ENCODE data around the gene CDKN1C.

The CDKN1C gene

GRCh38 chr11:2848497-2848896, 37.1 kb downstream of the CDKN1C start:
- Histone ChIP-seq H3K9ac (ENCODE audit: low read length) (no peak overlapping the region), H3K4me3 (ENCODE audit: low read depth, low read length) (no peak overlapping the region), H3K4me1 (ENCODE audit: control insufficient read depth, insufficient read depth, low read length) (peaks cover 13% of the 10 kb centered on the region), H3K36me3 (ENCODE audit: control insufficient read depth, insufficient read depth, low read length) (no peaks in the 10 kb centered on the region), H3K27ac (ENCODE audit: low read depth, low read length) (no peak overlapping the region), H3K27me3 (ENCODE audit: control insufficient read depth, insufficient read depth, low read length) (peaks cover 21% of the 10 kb centered on the region; the same call in 1 of the 2 replicates), H3K9me3 (ENCODE audit: control insufficient read depth, insufficient read depth, low read depth, low read length) (no peaks in the 10 kb centered on the region)

GRCh38 chr11:2847561-2847960, 38.0 kb downstream of the CDKN1C start:
- Histone ChIP-seq H3K27me3 (ENCODE audit: control insufficient read depth, insufficient read depth, low read length) (peaks cover 23% of the 10 kb centered on the region), H3K4me3 (ENCODE audit: low read depth, low read length) (no peak overlapping the region), H3K9me3 (ENCODE audit: control insufficient read depth, insufficient read depth, low read depth, low read length) (no peaks in the 10 kb centered on the region), H3K9ac (ENCODE audit: low read length) (no peak overlapping the region), H3K27ac (ENCODE audit: low read depth, low read length) (no peak overlapping the region), H3K4me1 (ENCODE audit: control insufficient read depth, insufficient read depth, low read length) (peaks cover 13% of the 10 kb centered on the region), H3K36me3 (ENCODE audit: control insufficient read depth, insufficient read depth, low read length) (no peaks in the 10 kb centered on the region)

- Histone ChIP-seq H3K4me1 (ENCODE audit: control insufficient read depth, insufficient read depth, low read length) (peaks cover 13% of the 10 kb centered on the region), H3K27ac (ENCODE audit: low read depth, low read length) (no peak overlapping the region), H3K4me3 (ENCODE audit: low read depth, low read length) (no peak overlapping the region), H3K36me3 (ENCODE audit: control insufficient read depth, insufficient read depth, low read length) (no peaks in the 10 kb centered on the region), H3K9ac (ENCODE audit: low read length) (no peak overlapping the region), H3K9me3 (ENCODE audit: control insufficient read depth, insufficient read depth, low read depth, low read length) (no peaks in the 10 kb centered on the region), H3K27me3 (ENCODE audit: control insufficient read depth, insufficient read depth, low read length) (peaks cover 32% of the 10 kb centered on the region)
These were observed 39.1 kb downstream of the CDKN1C start for GRCh38 chr11:2846470-2846869.

DNA sequence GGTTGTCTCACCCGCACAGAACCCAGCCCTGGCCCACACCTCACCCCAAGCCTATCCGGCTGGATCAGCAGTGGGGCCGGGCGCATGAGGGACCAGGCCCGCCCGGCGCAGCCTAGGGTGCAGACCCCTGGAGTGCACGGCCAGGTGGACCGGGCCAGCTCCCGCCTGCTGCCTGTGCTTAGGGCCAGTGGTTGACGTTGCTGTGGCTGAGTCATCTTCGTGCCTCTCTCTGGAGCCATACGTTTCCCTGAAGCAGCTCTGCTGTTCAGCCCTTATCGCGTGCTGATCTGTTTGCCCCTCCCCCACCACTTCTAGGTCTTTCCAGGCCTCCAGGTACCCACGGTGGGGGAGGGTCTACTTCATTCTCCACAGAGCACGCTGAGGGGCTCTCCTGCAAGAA, 39.5 kb downstream of the CDKN1C start:
- H3K27me3 ChIP-seq (ENCODE audit: control insufficient read depth, insufficient read depth, low read length): peaks cover 32% of the 10 kb centered on the region
- peaks cover 13% of the 10 kb centered on the region for H3K4me1 ChIP-seq (ENCODE audit: control insufficient read depth, insufficient read depth, low read length)
- H3K36me3 ChIP-seq (ENCODE audit: control insufficient read depth, insufficient read depth, low read length): no peaks in the 10 kb centered on the region
- H3K9me3 ChIP-seq (ENCODE audit: control insufficient read depth, insufficient read depth, low read depth, low read length): no peaks in the 10 kb centered on the region
- no peak overlapping the region for H3K27ac ChIP-seq (ENCODE audit: low read depth, low read length)
- H3K9ac ChIP-seq (ENCODE audit: low read length): no peak overlapping the region
- no peak overlapping the region for H3K4me3 ChIP-seq (ENCODE audit: low read depth, low read length)

- H3K27me3 ChIP-seq (ENCODE audit: control insufficient read depth, insufficient read depth, low read length): peaks cover 34% of the 10 kb centered on the region
- H3K9ac ChIP-seq (ENCODE audit: low read length): no peak overlapping the region
- no peaks in the 10 kb centered on the region for H3K9me3 ChIP-seq (ENCODE audit: control insufficient read depth, insufficient read depth, low read depth, low read length)
These were observed 40.6 kb downstream of the CDKN1C start for GRCh38 chr11:2844996-2845395.

DNA sequence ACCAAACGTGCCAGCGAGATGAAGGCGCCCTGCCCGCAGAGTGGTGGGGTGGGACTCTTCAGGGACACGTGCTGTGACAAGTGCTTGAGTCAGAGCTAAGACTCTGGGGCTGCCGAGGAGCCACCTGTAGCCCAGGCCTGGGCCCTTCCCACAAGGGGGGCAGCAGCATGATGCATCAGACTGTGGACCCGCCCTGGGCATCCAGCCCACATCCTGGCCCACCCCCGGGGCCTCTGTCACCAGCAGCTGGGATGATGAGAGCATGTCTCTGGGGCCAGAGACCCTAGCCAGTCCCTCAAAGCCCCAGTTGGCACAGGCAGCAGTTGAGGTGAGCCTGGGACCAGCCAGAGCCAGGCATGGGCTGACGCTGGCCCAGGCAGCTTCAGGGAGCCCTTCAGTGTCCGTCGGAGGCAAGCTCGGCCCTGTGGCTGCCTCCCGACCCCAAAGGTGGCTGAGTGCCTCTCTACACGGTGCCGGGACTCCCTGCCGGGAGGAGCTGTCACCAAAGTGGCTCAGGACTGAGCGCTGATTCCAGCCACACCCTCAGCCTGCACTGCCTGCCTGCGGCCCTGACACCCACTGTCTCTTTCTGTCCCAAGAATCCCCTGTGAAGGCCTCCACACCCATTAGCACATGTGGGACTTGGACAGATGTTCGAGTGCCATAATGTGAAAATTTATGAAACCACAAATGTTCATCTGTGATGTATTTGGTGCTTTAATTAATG, 41.3 kb downstream of the CDKN1C start:
- no peaks in the 10 kb centered on the region for H3K9me3 ChIP-seq (ENCODE audit: control insufficient read depth, insufficient read depth, low read depth, low read length)
- no peaks in the 10 kb centered on the region for H3K36me3 ChIP-seq (ENCODE audit: control insufficient read depth, insufficient read depth, low read length)
- H3K27me3 ChIP-seq (ENCODE audit: control insufficient read depth, insufficient read depth, low read length): peaks cover 38% of the 10 kb centered on the region
- no peak overlapping the region for H3K9ac ChIP-seq (ENCODE audit: low read length)
- H3K4me1 ChIP-seq (ENCODE audit: control insufficient read depth, insufficient read depth, low read length): peaks cover 20% of the 10 kb centered on the region
- no peak overlapping the region for H3K27ac ChIP-seq (ENCODE audit: low read depth, low read length)
- H3K4me3 ChIP-seq (ENCODE audit: low read depth, low read length): no peak overlapping the region

More at GRCh38 chr11:2844996-2845395, 40.6 kb downstream of the CDKN1C start:
- Histone ChIP-seq H3K27ac (ENCODE audit: low read depth, low read length) (no peak overlapping the region), H3K4me3 (ENCODE audit: low read depth, low read length) (no peak overlapping the region), H3K4me1 (ENCODE audit: control insufficient read depth, insufficient read depth, low read length) (peaks cover 13% of the 10 kb centered on the region), H3K36me3 (ENCODE audit: control insufficient read depth, insufficient read depth, low read length) (no peaks in the 10 kb centered on the region)

GRCh38 chr11:2843551-2843950, 42.0 kb downstream of the CDKN1C start:
- Histone ChIP-seq H3K27ac (ENCODE audit: low read depth, low read length) (no peak overlapping the region), H3K4me3 (ENCODE audit: low read depth, low read length) (no peak overlapping the region), H3K4me1 (ENCODE audit: control insufficient read depth, insufficient read depth, low read length) (peaks cover 20% of the 10 kb centered on the region), H3K36me3 (ENCODE audit: control insufficient read depth, insufficient read depth, low read length) (no peaks in the 10 kb centered on the region), H3K9ac (ENCODE audit: low read length) (no peak overlapping the region), H3K27me3 (ENCODE audit: control insufficient read depth, insufficient read depth, low read length) (peaks cover 32% of the 10 kb centered on the region; the same call in 1 of the 2 replicates), H3K9me3 (ENCODE audit: control insufficient read depth, insufficient read depth, low read depth, low read length) (no peaks in the 10 kb centered on the region)

DNA sequence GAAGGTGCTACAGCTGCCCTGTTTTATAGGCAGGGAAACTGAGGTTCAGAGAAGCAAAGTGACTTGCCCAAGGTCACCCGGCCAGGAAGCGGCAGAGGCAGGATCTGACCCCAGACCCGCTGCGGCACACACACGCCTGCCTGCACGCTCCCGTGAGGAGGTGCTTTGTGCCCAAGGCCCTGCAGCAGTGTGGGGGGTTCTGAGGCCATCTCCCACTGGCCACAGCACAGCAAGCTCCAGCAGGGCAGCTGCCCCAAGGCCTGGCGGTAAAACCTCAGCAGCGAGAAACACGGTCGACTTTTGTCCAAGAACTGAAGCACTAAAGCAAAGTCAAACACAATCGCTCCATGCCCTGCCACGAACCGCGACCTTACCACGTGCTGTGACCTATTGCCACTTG, 42.7 kb downstream of the CDKN1C start:
- Histone ChIP-seq H3K4me1 (ENCODE audit: control insufficient read depth, insufficient read depth, low read length) (peaks cover 26% of the 10 kb centered on the region), H3K9ac (ENCODE audit: low read length) (no peak overlapping the region), H3K36me3 (ENCODE audit: control insufficient read depth, insufficient read depth, low read length) (no peaks in the 10 kb centered on the region), H3K4me3 (ENCODE audit: low read depth, low read length) (no peak overlapping the region), H3K27ac (ENCODE audit: low read depth, low read length) (no peak overlapping the region), H3K27me3 (ENCODE audit: control insufficient read depth, insufficient read depth, low read length) (peaks cover 32% of the 10 kb centered on the region; the same call in 1 of the 2 replicates), H3K9me3 (ENCODE audit: control insufficient read depth, insufficient read depth, low read depth, low read length) (no peaks in the 10 kb centered on the region)

DNA sequence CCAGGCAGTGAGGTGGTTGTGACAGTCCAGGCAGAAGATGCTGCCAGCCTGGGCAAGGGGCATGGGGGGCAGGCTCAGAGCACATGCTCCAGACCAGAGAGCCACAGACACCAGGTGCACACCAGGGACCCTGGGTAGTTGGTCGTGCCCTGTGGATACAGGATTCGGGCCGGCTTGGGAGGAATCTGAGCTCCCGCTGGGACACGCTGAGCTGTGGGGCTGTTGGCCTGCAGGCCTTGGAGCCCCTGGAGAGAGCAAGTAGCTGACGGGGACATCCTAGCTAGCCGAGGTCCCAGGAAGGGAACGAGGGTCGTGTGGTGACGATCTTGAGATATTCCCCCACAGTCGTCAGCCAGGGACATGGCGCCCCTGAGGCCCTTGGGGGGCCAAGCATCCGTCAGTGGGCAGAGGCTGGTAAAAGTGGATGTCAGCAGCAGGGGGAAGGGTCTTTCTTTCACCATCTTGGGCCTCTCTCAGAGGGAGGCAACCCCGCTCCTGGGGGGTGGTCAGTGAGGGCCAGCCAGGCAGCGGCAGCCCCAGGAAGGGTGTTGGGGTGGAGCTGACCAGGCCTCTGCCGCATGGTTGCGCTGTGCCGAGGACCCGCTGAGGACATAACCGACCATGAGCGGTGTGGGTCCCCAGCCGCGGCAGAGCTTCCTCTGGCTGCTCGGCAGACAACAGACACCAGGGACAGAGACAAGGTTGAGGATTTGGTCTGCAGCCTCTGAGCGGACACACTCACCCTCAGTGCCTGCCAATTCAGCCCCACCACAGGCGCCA, 44.0 kb downstream of the CDKN1C start:
- H3K36me3 ChIP-seq (ENCODE audit: control insufficient read depth, insufficient read depth, low read length): no peaks in the 10 kb centered on the region
- H3K9me3 ChIP-seq (ENCODE audit: control insufficient read depth, insufficient read depth, low read depth, low read length): no peaks in the 10 kb centered on the region
- H3K9ac ChIP-seq (ENCODE audit: low read length): no peak overlapping the region
- no peak overlapping the region for H3K27ac ChIP-seq (ENCODE audit: low read depth, low read length)
- H3K4me3 ChIP-seq (ENCODE audit: low read depth, low read length): no peak overlapping the region
- peaks cover 37% of the 10 kb centered on the region for H3K4me1 ChIP-seq (ENCODE audit: control insufficient read depth, insufficient read depth, low read length)
- H3K27me3 ChIP-seq (ENCODE audit: control insufficient read depth, insufficient read depth, low read length): peaks cover 24% of the 10 kb centered on the region; the same call in 1 of the 2 replicates

- Histone ChIP-seq H3K9me3 (ENCODE audit: control insufficient read depth, insufficient read depth, low read depth, low read length) (no peaks in the 10 kb centered on the region), H3K9ac (ENCODE audit: low read length) (no peak overlapping the region), H3K27ac (ENCODE audit: low read depth, low read length) (no peak overlapping the region), H3K4me3 (ENCODE audit: low read depth, low read length) (no peak overlapping the region), H3K4me1 (ENCODE audit: control insufficient read depth, insufficient read depth, low read length) (peaks cover 43% of the 10 kb centered on the region; the same call in 1 of the 2 replicates), H3K27me3 (ENCODE audit: control insufficient read depth, insufficient read depth, low read length) (peaks cover 20% of the 10 kb centered on the region), H3K36me3 (ENCODE audit: control insufficient read depth, insufficient read depth, low read length) (no peaks in the 10 kb centered on the region)
These were observed 46.1 kb downstream of the CDKN1C start for GRCh38 chr11:2839395-2839943.

All from HUES6 (cell line).